CD4-positive, alpha-beta memory T cell (primary cell): ENCODE results near the gene PLA2G4B. TPM values are rescaled to one million over a fixed set of nuclear protein-coding genes. Genes with fewer than 3 reads are reported as not detected.

Experiments used
- CTCF ChIA-PET: fragments of 350-600 bp; sonication (Branson Sonifier 250); formaldehyde crosslinking; loops from one replicate; lab custom pipeline; 2021; ENCODE audit warnings: inconsistent platforms; ENCODE audit not compliant: partially characterized antibody; lab: Charles Lee
- POLR2A ChIA-PET: fragments of 350-600 bp; sonication (Branson Sonifier 250); formaldehyde crosslinking; loops from one replicate; lab custom pipeline; 2021; ENCODE audit not compliant: partially characterized antibody; lab: Charles Lee
- DNase-seq, 5 donors: peaks; one replicate each; pipeline versions ENCODE4 v3.0.0 to v3.0.0-alpha.2; 2020 to 2022; ENCODE audit warnings: mixed read lengths in 1 of 5
- H3K27ac ChIP-seq: one replicate; pipeline ENCODE4 v1.7.0; 2013; ENCODE audit warnings: low read depth, low read length
- H3K27me3 ChIP-seq: 2 replicates; pipeline ENCODE4 v1.7.0; 2013; ENCODE audit warnings: mild to moderate bottlenecking, low read length, moderate library complexity; ENCODE audit not compliant: insufficient read depth
- H3K36me3 ChIP-seq: 2 replicates; pipeline ENCODE4 v1.7.0; 2013; ENCODE audit warnings: mild to moderate bottlenecking, low read length, moderate library complexity; ENCODE audit not compliant: insufficient read depth
- H3K4me1 ChIP-seq: 2 replicates; pipeline ENCODE4 v1.7.0; 2013; ENCODE audit warnings: mild to moderate bottlenecking, low read length, moderate library complexity; ENCODE audit not compliant: insufficient read depth
- H3K4me3 ChIP-seq, 2 donors: one replicate each; pipeline ENCODE4 v1.7.0; 2013; ENCODE audit warnings: low read length in 2 of 2, mild to moderate bottlenecking in 1 of 2
- H3K9me3 ChIP-seq, 2 donors: one replicate each; pipeline ENCODE4 v1.7.0; 2013; ENCODE audit warnings: low read length in 2 of 2, control low read depth in 1 of 2; ENCODE audit not compliant: control insufficient read depth in 1 of 2
- H3K27ac Mint-ChIP-seq, 7 donors: one replicate each; pipeline ENCODE4 v1.8.0; 2020 to 2021; ENCODE audit warnings: mixed read lengths in 7 of 7, mild to moderate bottlenecking in 6 of 7, inconsistent platforms in 3 of 7, moderate library complexity in 3 of 7
- H3K27me3 Mint-ChIP-seq, 2 donors: one replicate each; pipeline ENCODE4 v1.8.0; 2020 to 2021; ENCODE audit warnings: mixed read lengths in 2 of 2
- H3K36me3 Mint-ChIP-seq, 2 donors: one replicate each; pipeline ENCODE4 v1.8.0; 2020 to 2021; ENCODE audit warnings: mixed read lengths in 2 of 2, inconsistent platforms in 1 of 2, mild to moderate bottlenecking in 1 of 2
- H3K4me1 Mint-ChIP-seq, 4 donors: one replicate each; pipeline ENCODE4 v1.8.0; 2020 to 2021; ENCODE audit warnings: mixed read lengths in 4 of 4, mild to moderate bottlenecking in 1 of 4
- H3K4me3 Mint-ChIP-seq, 8 donors: one replicate each; pipeline ENCODE4 v1.8.0; 2020 to 2021; ENCODE audit warnings: mixed read lengths in 8 of 8, mild to moderate bottlenecking in 7 of 8, moderate library complexity in 6 of 8, inconsistent platforms in 3 of 8
- H3K9me3 Mint-ChIP-seq, 8 donors: one replicate each; pipeline ENCODE4 v1.8.0; 2020 to 2021; ENCODE audit warnings: mixed read lengths in 8 of 8, mild to moderate bottlenecking in 5 of 8, inconsistent platforms in 3 of 8, moderate library complexity in 1 of 8
- intact Hi-C: fragments of 100-400 bp; cut with micrococcal nuclease; formaldehyde crosslinking; loops from one replicate; pipeline ENCODE4 v1.15.1; 2023
- polyA plus RNA-seq, 2 donors: library from polyadenylated mRNA; unstranded; fragments of 300-500 nt; fragmentation: Illumina TruSeq; gene quantifications; one replicate each; pipeline ENCODE4 v1.2.3, GENCODE V29; 2021
- total RNA-seq, 2 experiments: library from RNA; stranded (reverse); gene quantifications; one replicate each; pipeline ENCODE4 v1.2.3, GENCODE V29; 2021

The PLA2G4B gene
- total and polyA plus RNA-seq, 4 experiments from 2014 or later, result 1.5 to 64.9 (median 33.7) TPM

DNA sequence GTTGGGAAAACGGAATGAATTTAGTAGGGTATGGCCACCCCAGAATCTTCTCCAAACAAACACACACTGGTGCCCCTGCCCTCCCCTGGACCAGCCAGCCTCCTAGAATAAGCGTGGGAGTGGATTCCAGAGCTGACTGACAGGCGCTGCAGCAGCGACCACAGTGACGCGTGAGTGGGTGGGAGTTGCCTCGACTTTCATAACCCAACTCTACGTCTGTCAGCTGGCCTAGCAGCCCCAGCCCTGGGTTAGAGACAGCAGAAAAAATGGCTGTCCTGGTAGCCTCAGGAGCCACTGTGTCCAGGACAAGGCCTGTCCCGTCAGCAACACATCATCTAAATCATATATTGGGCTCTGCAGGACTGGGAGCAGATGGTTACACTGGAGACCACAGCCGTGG is 10.0 kb downstream of the PLA2G4B start:
- Mint-ChIP-seq H3K27ac (peak overlapping the region in 2 of 7 donors; percentile 36 to 72), H3K36me3 (peaks cover 0 to 30% of the 10 kb centered on the region in 2 donors), H3K4me3 (no peak overlapping the region), H3K9me3 (no peaks in the 10 kb centered on the region), H3K4me1 (peaks cover 0 to 2% (median 0%) of the 10 kb centered on the region in 4 donors), H3K27me3 (no peaks in the 10 kb centered on the region)
- no peak for DNase-seq
- Histone ChIP-seq H3K4me1 (no peaks in the 10 kb centered on the region), H3K36me3 (peaks cover 18% of the 10 kb centered on the region), H3K4me3 (no peak overlapping the region), H3K9me3 (no peaks in the 10 kb centered on the region), H3K27ac (no peak overlapping the region), H3K27me3 (no peaks in the 10 kb centered on the region)
- intact Hi-C loops, result no loop called here
- CTCF ChIA-PET, result no interaction called here
- POLR2A ChIA-PET, result no interaction called here

DNA sequence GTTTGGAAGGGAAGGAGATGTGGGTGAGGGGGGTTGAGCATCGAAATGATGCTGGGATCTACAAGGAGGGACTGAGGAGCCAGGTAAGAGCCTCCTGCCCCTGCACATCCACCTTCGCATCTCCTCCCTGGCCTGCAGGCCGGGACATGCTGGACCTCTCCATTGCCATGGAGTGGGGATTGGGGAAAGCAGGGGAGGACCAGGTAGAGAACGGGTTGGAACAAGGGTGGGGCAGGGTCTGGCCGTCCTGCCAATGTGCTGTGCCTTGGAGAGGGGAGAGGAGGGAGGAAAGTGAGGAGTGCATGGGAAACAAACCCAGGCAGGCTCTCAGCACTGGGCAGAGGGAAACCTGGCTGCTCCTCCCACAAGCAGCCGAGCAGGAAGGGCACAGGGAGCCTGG is 10.6 kb downstream of the PLA2G4B start:
- peak overlapping the region in 3 of 7 donors; percentile 18 to 80 (median 69) for H3K27ac Mint-ChIP-seq
- no peak overlapping the region for H3K4me3 Mint-ChIP-seq
- no peaks in the 10 kb centered on the region for H3K4me1 ChIP-seq
- H3K36me3 ChIP-seq, result peaks cover 18% of the 10 kb centered on the region
- H3K27ac ChIP-seq, result no peak overlapping the region
- H3K9me3 ChIP-seq, result no peaks in the 10 kb centered on the region
- no peaks in the 10 kb centered on the region for H3K27me3 Mint-ChIP-seq
- H3K4me3 ChIP-seq, result no peak overlapping the region
- peaks cover 0 to 2% (median 0%) of the 10 kb centered on the region in 4 donors for H3K4me1 Mint-ChIP-seq
- H3K9me3 Mint-ChIP-seq, result no peaks in the 10 kb centered on the region
- no peaks in the 10 kb centered on the region for H3K27me3 ChIP-seq
- DNase-seq, result no peak
- ChIA-PET POLR2A (no interaction called here), CTCF (no interaction called here)
- H3K36me3 Mint-ChIP-seq, result peaks cover 0 to 30% of the 10 kb centered on the region in 2 donors
- intact Hi-C loops, result no loop called here

DNA sequence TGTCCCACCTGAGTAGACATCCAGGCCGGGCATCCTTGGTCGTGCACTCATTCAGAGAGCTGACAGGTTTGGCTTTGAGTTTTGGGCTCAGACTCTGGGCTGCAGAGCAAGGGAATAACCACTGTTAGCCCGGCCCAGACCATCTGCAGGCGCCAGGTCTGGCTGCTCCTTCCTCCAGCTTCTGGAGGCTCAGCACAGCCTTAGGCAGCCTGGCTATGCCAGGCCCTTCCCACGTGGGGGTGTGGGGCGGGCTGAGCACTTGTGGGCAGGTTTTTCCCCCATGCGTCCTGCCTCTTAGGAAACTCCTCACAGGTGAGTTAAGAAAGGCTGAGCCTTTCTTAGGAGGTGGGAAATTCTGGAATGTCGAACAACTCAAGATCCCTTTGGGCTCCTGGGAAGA is 11.2 kb downstream of the PLA2G4B start:
- no peak for DNase-seq
- Mint-ChIP-seq H3K27ac (peak overlapping the region in 4 of 7 donors; percentile 7 to 68 (median 36)), H3K4me1 (peaks cover 0 to 2% (median 0%) of the 10 kb centered on the region in 4 donors), H3K36me3 (peaks cover 0 to 26% of the 10 kb centered on the region in 2 donors), H3K27me3 (no peaks in the 10 kb centered on the region), H3K9me3 (no peaks in the 10 kb centered on the region), H3K4me3 (no peak overlapping the region)
- H3K27ac ChIP-seq, result no peak overlapping the region
- no peaks in the 10 kb centered on the region for H3K9me3 ChIP-seq
- ChIA-PET POLR2A (interaction anchor here (1.0 kb wide), 2 partner anchors 18 to 45 kb away, joined by 3 to 4 read pairs; no protein-coding TSS in a partner anchor), CTCF (interaction anchor here (1.5 to 4.0 kb wide), 3 partner anchors 24 to 76 kb away, joined by 3 to 19 read pairs (median 12); partner anchors contain the start of gene MAPKBP1)
- intact Hi-C loops, result no loop called here
- H3K4me3 ChIP-seq, result no peak overlapping the region
- H3K4me1 ChIP-seq, result no peaks in the 10 kb centered on the region
- no peaks in the 10 kb centered on the region for H3K27me3 ChIP-seq
- H3K36me3 ChIP-seq, result peaks cover 12% of the 10 kb centered on the region

DNA sequence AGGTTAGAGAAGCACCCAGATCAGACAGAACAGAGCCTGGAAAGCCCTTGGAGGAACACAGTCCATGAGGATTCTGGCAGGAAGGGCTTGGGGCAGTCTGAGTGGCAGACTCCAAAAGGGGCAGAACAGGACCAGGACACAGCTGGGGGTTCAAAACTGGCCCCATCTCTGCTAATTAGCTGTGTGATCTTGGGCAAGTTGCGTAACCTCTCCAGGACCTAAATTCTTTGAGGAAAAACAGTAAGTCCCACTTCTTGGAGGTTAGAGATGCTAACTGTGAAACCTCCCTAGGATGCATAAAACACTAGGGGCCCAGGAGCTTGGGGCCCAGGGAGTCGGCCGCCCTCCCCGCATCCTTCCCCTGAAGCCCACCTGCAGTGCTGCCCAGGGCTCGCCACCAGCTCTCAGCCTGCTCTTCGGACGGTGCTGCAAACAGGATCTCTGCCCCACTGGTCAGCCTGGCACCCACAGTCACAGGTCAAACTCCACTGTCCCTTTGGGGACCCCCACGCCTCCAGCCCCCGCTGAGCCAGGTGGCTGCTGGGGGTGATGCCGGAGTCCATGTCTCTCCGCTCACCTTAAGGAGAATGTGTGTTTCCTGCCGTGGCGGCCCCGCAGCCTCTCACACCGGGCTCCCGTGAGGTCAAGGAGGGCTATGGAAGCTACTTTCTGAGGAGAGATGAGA is 12.0 kb downstream of the PLA2G4B start:
- Histone ChIP-seq H3K9me3 (no peaks in the 10 kb centered on the region), H3K27ac (no peak overlapping the region), H3K27me3 (no peaks in the 10 kb centered on the region), H3K4me1 (no peaks in the 10 kb centered on the region), H3K36me3 (peaks cover 8% of the 10 kb centered on the region), H3K4me3 (no peak overlapping the region)
- Mint-ChIP-seq H3K27ac (peak overlapping the region in 3 of 7 donors; percentile 23 to 68 (median 61)), H3K4me1 (peaks cover 0 to 2% (median 0%) of the 10 kb centered on the region in 4 donors), H3K27me3 (no peaks in the 10 kb centered on the region), H3K36me3 (peaks cover 0 to 23% of the 10 kb centered on the region in 2 donors), H3K4me3 (no peak overlapping the region), H3K9me3 (no peaks in the 10 kb centered on the region)
- intact Hi-C loops, result no loop called here
- ChIA-PET CTCF (interaction anchor here (0.8 to 4.0 kb wide), 4 partner anchors 25 to 87 kb away, joined by 3 to 19 read pairs (median 8); partner anchors contain the start of gene MAPKBP1), POLR2A (interaction anchor here (1.0 to 1.6 kb wide), 5 partner anchors 19 to 45 kb away, joined by 3 to 5 read pairs (median 4); partner anchors contain the start of gene JMJD7)
- DNase-seq, result no peak

DNA sequence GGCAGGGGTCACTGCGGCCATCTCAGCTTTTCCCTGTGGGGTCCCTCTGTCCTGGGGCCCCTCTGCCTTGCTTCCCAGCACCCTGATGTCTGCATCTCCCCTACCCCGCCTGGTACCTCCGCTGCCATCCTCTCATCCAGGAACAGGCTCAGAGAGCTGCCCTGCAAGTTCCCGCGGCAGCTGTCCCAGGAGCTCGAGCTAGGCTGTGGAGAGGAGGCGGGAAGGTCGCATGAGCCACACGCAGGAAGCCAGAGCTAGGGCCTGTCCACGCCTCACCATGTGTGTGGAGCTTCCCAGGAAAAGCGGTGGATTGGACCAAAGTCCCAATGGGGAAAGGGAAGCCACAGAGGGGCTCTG is 12.5 kb downstream of the PLA2G4B start:
- Histone ChIP-seq H3K27ac (no peak overlapping the region), H3K4me3 (no peak overlapping the region), H3K27me3 (no peaks in the 10 kb centered on the region), H3K4me1 (no peaks in the 10 kb centered on the region), H3K9me3 (no peaks in the 10 kb centered on the region), H3K36me3 (peaks cover 8% of the 10 kb centered on the region)
- peak overlapping the region in 1 of 7 donors; percentile 47 for H3K27ac Mint-ChIP-seq
- no peaks in the 10 kb centered on the region for H3K9me3 Mint-ChIP-seq
- POLR2A ChIA-PET, result interaction anchor here (0.8 to 1.6 kb wide), 7 partner anchors 19 to 44 kb away, joined by 3 to 5 read pairs (median 3); partner anchors contain the start of gene JMJD7
- no peaks in the 10 kb centered on the region for H3K27me3 Mint-ChIP-seq
- intact Hi-C loops, result no loop called here
- peaks cover 0 to 2% (median 0%) of the 10 kb centered on the region in 4 donors for H3K4me1 Mint-ChIP-seq
- peaks cover 0 to 21% of the 10 kb centered on the region in 2 donors for H3K36me3 Mint-ChIP-seq
- no peak overlapping the region for H3K4me3 Mint-ChIP-seq
- CTCF ChIA-PET, result interaction anchor here (0.8 to 4.0 kb wide), 4 partner anchors 26 to 86 kb away, joined by 3 to 19 read pairs (median 8); partner anchors contain the start of gene MAPKBP1
- no peak for DNase-seq

DNA sequence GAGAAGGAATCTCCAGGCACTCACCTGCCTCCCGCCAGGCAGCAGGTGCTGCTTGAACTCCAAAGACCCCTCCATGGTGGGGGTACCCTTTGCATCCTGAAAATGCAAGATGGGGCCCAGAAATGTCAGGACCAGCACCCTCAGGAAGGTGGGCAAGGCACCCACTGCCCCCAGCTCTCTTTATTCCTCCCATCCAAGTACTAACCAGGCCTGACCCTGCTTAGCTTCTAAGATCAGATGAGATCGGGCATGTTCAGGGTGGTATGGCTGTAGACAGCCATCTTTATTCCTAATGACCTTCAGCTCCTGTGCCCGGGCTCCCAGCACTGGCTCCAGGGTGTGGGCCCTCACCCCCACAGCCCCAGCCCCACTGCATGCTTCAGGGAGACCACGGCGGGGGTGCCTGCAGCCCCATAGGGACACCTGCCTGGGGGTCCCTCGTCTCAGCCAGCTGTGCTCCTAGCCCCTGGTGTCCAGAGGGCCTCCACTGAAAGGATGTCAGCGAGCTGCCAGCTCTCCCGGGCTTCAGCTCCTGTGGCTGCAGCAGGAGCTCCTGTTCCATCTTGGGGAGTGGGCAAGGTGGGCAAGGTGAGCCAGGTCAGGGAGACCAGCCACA is 13.2 kb downstream of the PLA2G4B start:
- Histone ChIP-seq H3K9me3 (no peaks in the 10 kb centered on the region), H3K4me1 (no peaks in the 10 kb centered on the region), H3K36me3 (peaks cover 8% of the 10 kb centered on the region), H3K4me3 (no peak overlapping the region), H3K27me3 (no peaks in the 10 kb centered on the region), H3K27ac (no peak overlapping the region)
- intact Hi-C loops, result no loop called here
- ChIA-PET CTCF (interaction anchor here (3.3 to 4.0 kb wide), 2 partner anchors 52 to 78 kb away, joined by 12 to 19 read pairs; partner anchors contain the start of gene MAPKBP1), POLR2A (interaction anchor here (0.8 to 1.6 kb wide), 7 partner anchors 13 to 43 kb away, joined by 3 to 5 read pairs (median 3); partner anchors contain the start of gene JMJD7)
- Mint-ChIP-seq H3K27me3 (no peaks in the 10 kb centered on the region), H3K4me3 (no peak overlapping the region), H3K4me1 (peaks cover 0 to 2% (median 0%) of the 10 kb centered on the region in 4 donors), H3K36me3 (peaks cover 0 to 16% of the 10 kb centered on the region in 2 donors), H3K27ac (no peak overlapping the region), H3K9me3 (no peaks in the 10 kb centered on the region)
- DNase-seq, result no peak
